IMR-90 (cell line): ENCODE data around the gene CSF2RB. TPM values are rescaled to one million over a fixed set of nuclear protein-coding genes. Genes with fewer than 3 reads are reported as not detected.

Source experiments
- ATAC-seq: fragments of 200-7000 bp; cut with Tn5 transposase; 2 replicates; pipeline ENCODE4 v1.9.1; 2020; ENCODE audit warnings: low read depth, mild to moderate bottlenecking, moderate library complexity
- BruUV-seq: library from RNA; stranded (reverse); fragments of 400-500 nt; replicated peaks from 2 replicates; lab custom pipeline; 2021; lab: Mats Ljungman, UMichigan
- CTCF ChIA-PET: fragments of 300-600 bp; formaldehyde crosslinking; extraction: SDS; loops from one replicate; lab custom pipeline; 2021; ENCODE audit warnings: antibody characterized with exemption; lab: Yijun Ruan, JAX
- POLR2A ChIA-PET: fragments of 300-600 bp; sonication (Branson Sonifier 250); formaldehyde crosslinking; loops from one replicate; lab custom pipeline; 2022; ENCODE audit warnings: antibody characterized with exemption; ENCODE audit not compliant: unreplicated experiment; lab: Charles Lee
- DNase-seq: peaks from one replicate; pipeline ENCODE4 v3.0.0; 2013
- H2AFZ ChIP-seq: replicated peaks from 2 replicates; pipeline ENCODE3; 2013; ENCODE audit warnings: low read length, mild to moderate bottlenecking; ENCODE audit not compliant: poor library complexity
- H2AK5ac ChIP-seq: 2 replicates; pipeline ENCODE4 v1.6.1; 2013; ENCODE audit warnings: low read depth, low read length, inconsistent platforms
- H2AK9ac ChIP-seq: replicated peaks from 2 replicates; pipeline ENCODE3; 2013; ENCODE audit warnings: mild to moderate bottlenecking, low read depth, low read length, moderate library complexity; ENCODE audit not compliant: poor library complexity
- H2BK120ac ChIP-seq: 2 replicates; pipeline ENCODE4 v1.6.1; 2013; ENCODE audit warnings: low read depth, low read length, inconsistent platforms
- H2BK15ac ChIP-seq: 3 replicates; pipeline ENCODE4 v1.6.1; 2013; ENCODE audit warnings: low read depth, low read length, inconsistent platforms
- H2BK20ac ChIP-seq: 2 replicates; pipeline ENCODE4 v1.6.1; 2013; ENCODE audit warnings: low read depth, mild to moderate bottlenecking, inconsistent platforms, low read length, moderate library complexity
- H2BK5ac ChIP-seq: 2 replicates; pipeline ENCODE4 v1.6.1; 2013; ENCODE audit warnings: mild to moderate bottlenecking, low read depth, low read length, inconsistent platforms; ENCODE audit not compliant: poor library complexity, severe bottlenecking
- H3K14ac ChIP-seq: replicated peaks from 2 replicates; pipeline ENCODE4 v1.6.1; 2013; ENCODE audit warnings: low read depth, low read length, inconsistent platforms
- H3K18ac ChIP-seq: 2 replicates; pipeline ENCODE4 v1.6.1; 2013; ENCODE audit warnings: low read depth, low read length, control low read depth
- H3K23ac ChIP-seq: 2 replicates; pipeline ENCODE4 v1.6.1; 2013; ENCODE audit warnings: low read depth, low read length, inconsistent platforms
- H3K27ac ChIP-seq: 2 replicates; pipeline ENCODE4 v1.5.1; 2013; ENCODE audit warnings: mild to moderate bottlenecking, control low read depth, low read length; ENCODE audit not compliant: insufficient read depth
- H3K27me3 ChIP-seq: 2 replicates; pipeline ENCODE4 v1.6.1; 2013; ENCODE audit warnings: low read length; ENCODE audit not compliant: control insufficient read depth, insufficient read depth
- H3K36me3 ChIP-seq: 2 replicates; pipeline ENCODE4 v1.6.1; 2013; ENCODE audit warnings: low read length, mixed read lengths; ENCODE audit not compliant: control insufficient read depth, insufficient read depth
- H3K4ac ChIP-seq: 2 replicates; pipeline ENCODE4 v1.6.1; 2013; ENCODE audit warnings: low read depth, low read length, inconsistent platforms
- H3K4me1 ChIP-seq: 2 replicates; pipeline ENCODE4 v1.6.1; 2013; ENCODE audit warnings: low read length, mixed read lengths; ENCODE audit not compliant: control insufficient read depth, insufficient read depth
- H3K4me2 ChIP-seq: 2 replicates; pipeline ENCODE4 v1.6.1; 2013; ENCODE audit warnings: low read depth, mild to moderate bottlenecking, control low read depth, low read length, moderate library complexity
- H3K4me3 ChIP-seq: 2 replicates; pipeline ENCODE4 v1.5.1; 2013; ENCODE audit warnings: low read depth, mild to moderate bottlenecking, control low read depth, low read length, moderate library complexity; ENCODE audit not compliant: insufficient read depth
- H3K56ac ChIP-seq: 2 replicates; pipeline ENCODE4 v1.6.1; 2013; ENCODE audit warnings: low read length, inconsistent platforms; ENCODE audit not compliant: insufficient read depth; ENCODE audit errors: extremely low read depth
- H3K79me1 ChIP-seq, 2 experiments: 2 replicates each; pipeline ENCODE4 v1.6.1; 2013; ENCODE audit warnings: low read length in 2 of 2, inconsistent platforms in 1 of 2, low read depth in 1 of 2
- H3K9ac ChIP-seq: 2 replicates; pipeline ENCODE4 v1.6.1; 2013; ENCODE audit warnings: low read depth, low read length, control low read depth
- H3K9me1 ChIP-seq: 2 replicates; pipeline ENCODE4 v1.6.1; 2013; ENCODE audit warnings: low read length, inconsistent platforms; ENCODE audit not compliant: insufficient read depth
- H3K9me3 ChIP-seq: 2 replicates; pipeline ENCODE4 v1.6.1; 2013; ENCODE audit warnings: low read length; ENCODE audit not compliant: control insufficient read depth, insufficient read depth
- H4K20me1 ChIP-seq: 2 replicates; pipeline ENCODE4 v1.6.1; 2013; ENCODE audit warnings: low read length, inconsistent platforms; ENCODE audit not compliant: insufficient read depth
- H4K5ac ChIP-seq: 2 replicates; pipeline ENCODE4 v1.6.1; 2013; ENCODE audit warnings: mild to moderate bottlenecking, low read depth, low read length, control low read depth
- H4K8ac ChIP-seq, 2 experiments: 2 replicates each; pipeline ENCODE4 v1.6.1; 2013; ENCODE audit warnings: low read depth in 2 of 2, low read length in 2 of 2, control low read depth in 1 of 2, inconsistent platforms in 1 of 2
- H4K91ac ChIP-seq: 2 replicates; pipeline ENCODE4 v1.6.1; 2013; ENCODE audit warnings: low read depth, low read length, inconsistent platforms; ENCODE audit not compliant: insufficient read depth
- CEBPB ChIP-seq: IDR thresholded peaks from 2 replicates; pipeline ENCODE4 v1.6.1; 2012; ENCODE audit warnings: low read depth, low read length, improper control_type of control experiment
- CHD1 ChIP-seq: IDR thresholded peaks from 2 replicates; pipeline ENCODE4 v1.6.1; 2012; ENCODE audit warnings: low read depth, low read length, improper control_type of control experiment
- CTCF ChIP-seq: conservative IDR thresholded peaks from 2 replicates; pipeline ENCODE4 v1.5.1; 2012; ENCODE audit warnings: mild to moderate bottlenecking, low read depth, low read length, improper control_type of control experiment
- ELK1 ChIP-seq: fragments of 150-350 bp; IDR thresholded peaks from 2 replicates; pipeline ENCODE4 v1.6.1; 2016; ENCODE audit warnings: low read depth, mild to moderate bottlenecking, low read length, moderate library complexity, borderline replicate concordance
- FOS ChIP-seq: fragments of 150-350 bp; IDR thresholded peaks from 2 replicates; pipeline ENCODE4 v1.6.1; 2016; ENCODE audit warnings: low read depth, low read length
- MAFK ChIP-seq: IDR thresholded peaks from 2 replicates; pipeline ENCODE4 v1.6.1; 2012; ENCODE audit warnings: low read depth, low read length, improper control_type of control experiment
- MAZ ChIP-seq: IDR thresholded peaks from 2 replicates; pipeline ENCODE4 v1.6.1; 2012; ENCODE audit warnings: low read depth, mild to moderate bottlenecking, low read length, improper control_type of control experiment, moderate library complexity, borderline replicate concordance
- NFE2L2 ChIP-seq: fragments of 150-350 bp; IDR thresholded peaks from 2 replicates; pipeline ENCODE4 v1.6.1; 2016; ENCODE audit warnings: low read depth, mild to moderate bottlenecking, low read length
- POLR2A ChIP-seq: IDR thresholded peaks from 2 replicates; pipeline ENCODE4 v1.6.1; 2012; ENCODE audit warnings: mild to moderate bottlenecking, low read depth, low read length
- RCOR1 ChIP-seq: IDR thresholded peaks from 2 replicates; pipeline ENCODE4 v1.6.1; 2012; ENCODE audit warnings: mild to moderate bottlenecking, low read length, improper control_type of control experiment; ENCODE audit not compliant: insufficient replicate concordance
- SMC3 ChIP-seq: fragments of 150-350 bp; IDR thresholded peaks from 2 replicates; pipeline ENCODE4 v1.6.1; 2016; ENCODE audit warnings: low read depth, mild to moderate bottlenecking, antibody characterized with exemption, low read length, moderate library complexity
- WGBS, 2 experiments: methylation state at CpG; one replicate each; pipeline versions ENCODE4 v1.1.5 to v1.1.7; 2013; ENCODE audit warnings: missing lambda C conversion rate in 2 of 2; ENCODE audit not compliant: insufficient read length in 1 of 2; ENCODE audit errors: extremely low coverage in 2 of 2; 5-methylcytosine and 5-hydroxymethylcytosine counted together
- dilution Hi-C: fragments of 300-500 bp; cut with HindIII; formaldehyde crosslinking; loops from one replicate; pipeline ENCODE4 v1.14.3; 2018; ENCODE audit warnings: low sequenced_read_pairs; ENCODE audit not compliant: unreplicated experiment
- in situ Hi-C: fragments of 300-500 bp; cut with MboI; formaldehyde crosslinking; loops from 3 replicates; pipeline ENCODE4 v1.14.3; 2019; ENCODE audit warnings: low sequenced_read_pairs, inconsistent platforms, mixed read lengths
- intact Hi-C: fragments of 100-400 bp; cut with micrococcal nuclease; formaldehyde crosslinking; loops from 2 replicates; pipeline ENCODE4 v1.10.0; 2022
- polyA plus RNA-seq, 3 experiments: library from polyadenylated mRNA; depleted of rRNA; stranded (reverse); fragments of >200 nt; gene quantifications; 2 replicates each; pipeline ENCODE4 v1.2.3, GENCODE V29; 2012; ENCODE audit warnings: low replicate concordance in 1 of 3
- total RNA-seq: library from RNA; depleted of rRNA; stranded (reverse); fragments of >200 nt; gene quantifications from 2 replicates; pipeline ENCODE4 v1.2.3, GENCODE V29; 2012

CSF2RB gene
- total and polyA plus RNA-seq, 2 of the 4 experiments (the other 2 are of a cell fraction) = not detected

GRCh38 chr22:36887162-36887561 is 26.3 kb upstream of the CSF2RB start:
- Histone ChIP-seq H3K79me1 (no peaks in the 10 kb centered on the region), H3K27me3 (peaks cover 8% of the 10 kb centered on the region), H2BK15ac (no peak overlapping the region), H2AK9ac (no peak overlapping the region), H3K9me3 (no peaks in the 10 kb centered on the region), H3K4me1 (no peaks in the 10 kb centered on the region), H3K23ac (no peak overlapping the region), H2BK20ac (no peak overlapping the region), H4K91ac (no peak overlapping the region), H2BK120ac (no peak overlapping the region), H2AFZ (no peak overlapping the region), H3K14ac (no peak overlapping the region), H3K9me1 (no peaks in the 10 kb centered on the region), H3K18ac (no peak overlapping the region), H4K5ac (no peak overlapping the region), H3K4me2 (no peak overlapping the region), H3K56ac (no peak overlapping the region), H3K4ac (no peak overlapping the region), H3K4me3 (no peak overlapping the region), H3K9ac (no peak overlapping the region), H4K20me1 (no peaks in the 10 kb centered on the region), H4K8ac (no peak overlapping the region), H2BK5ac (no peak overlapping the region), H3K36me3 (no peaks in the 10 kb centered on the region), H3K27ac (no peak overlapping the region), H2AK5ac (no peak overlapping the region)
- intact Hi-C loops (no loop called here), dilution Hi-C loops (no loop called here), in situ Hi-C loops (no loop called here)
- TF ChIP-seq SMC3 (no peak), RCOR1 (no peak), MAFK (no peak), CTCF (no peak), FOS (no peak), MAZ (no peak), NFE2L2 (no peak), CEBPB (no peak), POLR2A (no peak), CHD1 (no peak), ELK1 (no peak)
- DNase-seq (no peak), ATAC-seq (no peak)
- BruUV-seq = no TSS peak
- ChIA-PET CTCF (interaction anchor here (0.7 kb wide), 1 partner anchor 31 kb away, joined by 3 read pairs; no protein-coding TSS in a partner anchor), POLR2A (no interaction called here)
- WGBS, 2 experiments = no CpG with 5 or more reads among the region's 4 CpGs
